Upper lobe of left lung (tissue), 6 donors: ENCODE measurements around the gene PARN. TPM values are rescaled to one million over a fixed set of nuclear protein-coding genes. Genes with fewer than 3 reads are reported as not detected.
A peak's percentile ranks its signal among the peaks of the same experiment; 100 is the strongest.

ENCODE experiments used
- ATAC-seq, 2 donors: fragments of 200-7000 bp; cut with Tn5 transposase; one replicate each; pipeline ENCODE4 v1.9.1; 2022; ENCODE audit warnings: mild to moderate bottlenecking in 2 of 2, moderate library complexity in 2 of 2; ENCODE audit not compliant: low FRiP score in 2 of 2
- DNase-seq, 2 donors: peaks; one replicate each; pipeline ENCODE4 v3.0.0-alpha.2; 2019 to 2020
- H3K27ac ChIP-seq, 4 donors: fragments of 200-600 bp; sonication (generic); one replicate each; pipeline ENCODE4 v1.5.1; 2016 to 2019
- H3K27me3 ChIP-seq, 4 donors: fragments of 200-600 bp; sonication (generic); one replicate each; pipeline ENCODE4 v1.5.1; 2017 to 2019
- H3K36me3 ChIP-seq, 4 donors: fragments of 200-600 bp; sonication (generic); one replicate each; pipeline ENCODE4 v1.5.1; 2016 to 2019
- H3K4me1 ChIP-seq, 4 donors: fragments of 200-600 bp; sonication (generic); one replicate each; pipeline ENCODE4 v1.5.1; 2018 to 2019
- H3K4me3 ChIP-seq, 4 donors: fragments of 200-600 bp; sonication (generic); one replicate each; pipeline ENCODE4 v1.5.1; 2017 to 2019; ENCODE audit warnings: mild to moderate bottlenecking in 2 of 4, moderate library complexity in 1 of 4
- H3K9me3 ChIP-seq, 4 donors: fragments of 200-600 bp; sonication (generic); one replicate each; pipeline ENCODE4 v1.5.1; 2018 to 2019
- EP300 ChIP-seq, 4 donors: sonication (generic); formaldehyde crosslinking; IDR thresholded peaks; one replicate each; pipeline ENCODE4 v1.5.1; 2017; ENCODE audit warnings: antibody characterized with exemption in 4 of 4, control low read depth in 2 of 4
- POLR2A ChIP-seq, 4 donors: fragments of 450-650 bp; IDR thresholded peaks; one replicate each; pipeline ENCODE4 v1.5.1; 2016 to 2017; ENCODE audit warnings: antibody characterized with exemption in 4 of 4, mild to moderate bottlenecking in 2 of 4
- POLR2AphosphoS5 ChIP-seq, 2 donors: sonication (generic); formaldehyde crosslinking; IDR thresholded peaks; one replicate each; pipeline ENCODE4 v1.5.1; 2017; ENCODE audit warnings: antibody characterized with exemption in 2 of 2
- WGBS, 2 donors: methylation state at CpG; one replicate each; pipeline ENCODE4 v1.1.5; 2017 to 2018; 5-methylcytosine and 5-hydroxymethylcytosine counted together
- total RNA-seq, 6 donors: library from RNA; depleted of rRNA in 4 of 6; stranded (reverse); fragments of >200 nt in 4 of 6; gene quantifications; one replicate each; pipeline versions ENCODE4 v1.1.0 to v1.2.1, GENCODE V29; 2016 to 2021
- TF ChIP-seq, protein P1 (sequence below), 6 experiments: fragments of 450-650 bp in 4 of 6; fragments of 200-600 bp in 2 of 6; sonication (generic) in 2 of 6; IDR thresholded peaks; one replicate each; pipeline ENCODE4 v1.5.1; 2016 to 2019; ENCODE audit warnings: antibody characterized with exemption in 6 of 6
- donor health status: DM: no; HTN: no; CAD: no; lungs with moderate emphysema.
- donor health status: DM: no; HTN: yes; CAD: no; lungs with severe emphysema.

PARN gene
- total RNA-seq, 6 donors from 2014 or later: 25.6 to 133 (median 37.3) TPM

GRCh38 chr16:14491861-14492529 lies 138.1 kb downstream of the PARN start:
- Histone ChIP-seq H3K4me3 (no peak overlapping the region), H3K27me3 (no peaks in the 10 kb centered on the region), H3K36me3 (no peaks in the 10 kb centered on the region), H3K27ac (no peak overlapping the region), H3K4me1 (peaks cover 6 to 13% (median 9%) of the 10 kb centered on the region in 4 donors), H3K9me3 (no peaks in the 10 kb centered on the region)
- TF ChIP-seq POLR2A (IDR thresholded peaks at IDR 0.05) (no peak), EP300 (IDR thresholded peaks at IDR 0.05) (no peak), POLR2AphosphoS5 (IDR thresholded peaks at IDR 0.05) (no peak)
- TF ChIP-seq, protein P1, sequence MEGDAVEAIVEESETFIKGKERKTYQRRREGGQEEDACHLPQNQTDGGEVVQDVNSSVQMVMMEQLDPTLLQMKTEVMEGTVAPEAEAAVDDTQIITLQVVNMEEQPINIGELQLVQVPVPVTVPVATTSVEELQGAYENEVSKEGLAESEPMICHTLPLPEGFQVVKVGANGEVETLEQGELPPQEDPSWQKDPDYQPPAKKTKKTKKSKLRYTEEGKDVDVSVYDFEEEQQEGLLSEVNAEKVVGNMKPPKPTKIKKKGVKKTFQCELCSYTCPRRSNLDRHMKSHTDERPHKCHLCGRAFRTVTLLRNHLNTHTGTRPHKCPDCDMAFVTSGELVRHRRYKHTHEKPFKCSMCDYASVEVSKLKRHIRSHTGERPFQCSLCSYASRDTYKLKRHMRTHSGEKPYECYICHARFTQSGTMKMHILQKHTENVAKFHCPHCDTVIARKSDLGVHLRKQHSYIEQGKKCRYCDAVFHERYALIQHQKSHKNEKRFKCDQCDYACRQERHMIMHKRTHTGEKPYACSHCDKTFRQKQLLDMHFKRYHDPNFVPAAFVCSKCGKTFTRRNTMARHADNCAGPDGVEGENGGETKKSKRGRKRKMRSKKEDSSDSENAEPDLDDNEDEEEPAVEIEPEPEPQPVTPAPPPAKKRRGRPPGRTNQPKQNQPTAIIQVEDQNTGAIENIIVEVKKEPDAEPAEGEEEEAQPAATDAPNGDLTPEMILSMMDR (IDR thresholded peaks at IDR 0.05): no peak
- DNase-seq: no peak
- ATAC-seq: no peak
- WGBS, 2 donors: 62 to 69% methylated on average over 11 of the region's 11 CpGs

DNA sequence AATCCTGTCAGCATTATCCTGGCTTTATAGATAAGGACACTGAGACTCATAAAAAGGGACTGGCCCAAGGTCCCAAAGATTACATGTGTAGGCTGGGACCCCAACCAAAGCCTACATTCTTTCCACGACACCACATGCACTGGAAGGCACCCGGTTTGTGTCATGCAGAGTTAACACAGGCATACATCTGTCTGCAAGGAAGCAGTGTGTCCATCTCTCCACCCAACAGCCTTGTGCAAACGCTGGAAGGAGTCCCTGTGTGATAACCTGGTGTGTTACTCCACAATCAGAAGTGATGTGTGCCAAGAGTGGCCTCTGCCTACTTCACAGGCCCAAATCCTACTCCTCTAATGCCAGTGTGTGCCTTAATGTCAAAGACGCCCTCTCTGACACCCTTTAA lies 139.8 kb downstream of the PARN start:
- Histone ChIP-seq H3K27me3 (no peaks in the 10 kb centered on the region), H3K9me3 (no peaks in the 10 kb centered on the region), H3K36me3 (no peaks in the 10 kb centered on the region), H3K4me3 (no peak overlapping the region), H3K4me1 (peaks cover 11 to 21% (median 17%) of the 10 kb centered on the region in 4 donors), H3K27ac (no peak overlapping the region)
- TF ChIP-seq, protein P1 (IDR thresholded peaks at IDR 0.05): no peak
- TF ChIP-seq POLR2AphosphoS5 (IDR thresholded peaks at IDR 0.05) (no peak), POLR2A (IDR thresholded peaks at IDR 0.05) (no peak), EP300 (IDR thresholded peaks at IDR 0.05) (no peak)
- WGBS, 2 donors: 89 to 98% methylated on average over 4 of the region's 4 CpGs
- DNase-seq (no peak), ATAC-seq (no peak)

GRCh38 chr16:14489460-14489859 lies 140.6 kb downstream of the PARN start:
- DNase-seq: no peak
- 89 to 95% methylated on average over 4 of the region's 4 CpGs for WGBS, 2 donors

GRCh38 chr16:14487579-14487978 lies 142.5 kb downstream of the PARN start:
- Histone ChIP-seq H3K27me3 (no peaks in the 10 kb centered on the region), H3K9me3 (no peaks in the 10 kb centered on the region), H3K36me3 (peaks cover 0 to 4% (median 1%) of the 10 kb centered on the region in 4 donors), H3K27ac (no peak overlapping the region), H3K4me1 (peaks cover 11 to 21% (median 17%) of the 10 kb centered on the region in 4 donors), H3K4me3 (peak overlapping the region in 1 of 4 donors; percentile 9)
- no peak for ATAC-seq
- WGBS, 2 donors: 20 to 25% methylated on average over 3 of the region's 3 CpGs
- DNase-seq: no peak
- TF ChIP-seq EP300 (IDR thresholded peaks at IDR 0.05) (no peak), POLR2AphosphoS5 (IDR thresholded peaks at IDR 0.05) (no peak), POLR2A (IDR thresholded peaks at IDR 0.05) (no peak)
- TF ChIP-seq, protein P1 (IDR thresholded peaks at IDR 0.05): no peak

More at GRCh38 chr16:14489460-14489859, 140.6 kb downstream of the PARN start:
- H3K4me3 ChIP-seq: no peak overlapping the region
- peaks cover 11 to 21% (median 17%) of the 10 kb centered on the region in 4 donors for H3K4me1 ChIP-seq
- H3K9me3 ChIP-seq: no peaks in the 10 kb centered on the region
- no peak for ATAC-seq
- TF ChIP-seq POLR2AphosphoS5 (IDR thresholded peaks at IDR 0.05) (no peak), EP300 (IDR thresholded peaks at IDR 0.05) (no peak)
- TF ChIP-seq, protein P1 (IDR thresholded peaks at IDR 0.05): peak in 2 of 6 experiments; percentile 10 to 21
- no peaks in the 10 kb centered on the region for H3K36me3 ChIP-seq
- no peak overlapping the region for H3K27ac ChIP-seq
- H3K27me3 ChIP-seq: no peaks in the 10 kb centered on the region
